Activated effector memory CD4-positive, alpha-beta T cell treated with anti-CD3 and anti-CD28 coated beads, Interleukin-2, amount 50 U/mL, for 16 hours (primary cell): ENCODE data around the gene TTYH3.
A peak's percentile ranks its signal among the peaks of the same experiment; 100 is the strongest.
"Not testable (repeated sequence)": the region's sequence is repeated elsewhere in the genome, so short reads cannot be mapped to it uniquely, and the experiment has no call there.

Source experiments
- DNase-seq: peaks from one replicate; pipeline ENCODE4 v3.0.0-alpha.2; 2020

The TTYH3 gene

GRCh38 chr7:2666588-2667250, 34.9 kb downstream of the TTYH3 start:
- DNase-seq: no peak

DNA sequence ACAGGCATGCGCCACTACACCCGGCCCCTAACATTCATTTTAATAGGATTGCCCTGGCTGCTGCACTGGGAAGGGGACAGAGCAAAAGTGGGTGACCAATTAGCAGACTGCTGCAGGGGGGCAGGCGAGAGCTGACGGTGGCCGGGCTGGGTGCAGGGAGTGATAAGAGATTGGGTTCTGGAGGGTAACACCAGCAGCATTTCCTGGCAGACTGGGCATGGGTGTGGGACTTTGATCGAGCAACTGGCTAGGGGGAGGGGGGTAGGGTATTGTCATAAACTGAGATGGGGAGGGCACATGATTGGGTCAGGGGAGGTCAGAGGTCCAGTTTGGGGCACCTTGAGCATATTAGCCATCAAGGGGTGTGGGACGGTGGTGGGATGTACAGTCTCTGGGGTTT, 36.1 kb downstream of the TTYH3 start:
- DNase-seq: no peak

DNA sequence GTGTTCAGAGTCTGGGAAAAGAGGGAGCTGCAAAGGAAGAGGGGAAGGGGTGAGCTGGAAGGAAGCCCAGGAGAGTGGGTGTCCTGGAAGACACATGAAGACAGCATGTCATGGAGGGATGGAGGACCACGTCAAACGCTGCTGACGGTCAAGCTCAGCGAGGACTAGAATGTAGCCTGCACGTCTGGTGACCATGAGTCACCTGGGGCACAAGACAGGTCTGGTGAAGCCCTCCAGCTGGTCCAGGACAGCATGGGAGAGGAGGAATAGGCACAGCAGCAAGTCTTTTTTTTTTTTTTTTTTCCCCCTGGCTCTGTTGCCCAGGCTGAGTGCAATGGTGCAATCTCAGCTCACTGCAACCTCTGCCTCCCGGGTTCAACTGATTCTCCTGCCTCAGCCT, 36.6 kb downstream of the TTYH3 start:
- no peak for DNase-seq

DNA sequence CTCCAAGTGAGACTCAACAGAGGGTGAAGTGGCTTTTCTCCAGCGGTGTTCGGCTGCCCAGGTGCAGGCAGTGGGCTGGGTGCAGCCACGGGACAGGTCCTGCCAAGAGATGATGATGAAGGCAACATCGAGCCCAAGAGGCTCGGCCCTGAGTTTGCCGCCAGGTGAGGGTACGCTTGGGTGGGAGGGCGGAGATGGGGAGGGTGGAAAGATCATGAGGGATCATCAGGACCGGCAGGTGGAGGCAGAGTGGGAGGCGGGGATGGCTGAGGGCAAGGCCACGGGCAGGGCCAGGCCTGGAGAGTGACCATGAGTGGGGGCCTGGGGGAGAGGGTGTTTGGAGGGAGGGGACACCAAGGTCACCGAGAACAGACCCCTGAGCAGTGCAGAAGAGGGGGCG, 38.4 kb downstream of the TTYH3 start:
- no peak for DNase-seq

DNA sequence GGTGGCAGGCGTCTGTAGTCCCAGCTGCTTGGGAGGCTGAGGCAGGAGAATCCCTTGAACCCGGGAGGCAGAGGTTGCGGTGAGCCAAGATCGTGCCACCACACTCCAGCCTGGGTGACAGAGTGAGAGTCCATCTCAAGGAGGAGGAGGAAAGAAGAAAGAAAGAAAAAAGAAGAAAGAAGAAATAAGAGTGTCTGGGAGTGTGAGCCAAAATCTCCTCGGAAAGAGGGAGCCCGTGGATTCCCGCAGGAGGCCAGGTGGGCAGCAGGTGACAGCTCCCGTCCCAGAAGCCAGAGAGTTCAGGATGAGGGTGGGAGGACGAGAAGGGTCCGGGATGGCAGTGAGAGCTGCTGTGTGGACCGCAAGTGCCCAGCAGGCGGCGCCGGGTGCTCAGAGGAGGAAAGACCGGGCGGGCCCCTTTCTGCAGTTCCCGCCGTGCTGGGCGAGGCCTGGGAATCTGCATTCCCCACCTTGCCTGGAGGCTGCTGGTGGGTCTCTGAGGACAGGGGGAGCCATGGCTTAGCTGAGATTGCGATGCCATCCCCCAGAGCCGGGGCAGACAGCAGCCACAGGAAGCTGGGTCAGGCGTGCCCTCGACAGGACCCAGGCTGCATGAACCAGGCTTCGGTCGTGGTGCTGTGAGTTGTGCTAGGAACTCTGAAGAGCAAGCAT, 39.1 kb downstream of the TTYH3 start:
- DNase-seq: peak; percentile 87

GRCh38 chr7:2673214-2673613, 41.4 kb downstream of the TTYH3 start:
- DNase-seq: not testable (repeated sequence)

DNA sequence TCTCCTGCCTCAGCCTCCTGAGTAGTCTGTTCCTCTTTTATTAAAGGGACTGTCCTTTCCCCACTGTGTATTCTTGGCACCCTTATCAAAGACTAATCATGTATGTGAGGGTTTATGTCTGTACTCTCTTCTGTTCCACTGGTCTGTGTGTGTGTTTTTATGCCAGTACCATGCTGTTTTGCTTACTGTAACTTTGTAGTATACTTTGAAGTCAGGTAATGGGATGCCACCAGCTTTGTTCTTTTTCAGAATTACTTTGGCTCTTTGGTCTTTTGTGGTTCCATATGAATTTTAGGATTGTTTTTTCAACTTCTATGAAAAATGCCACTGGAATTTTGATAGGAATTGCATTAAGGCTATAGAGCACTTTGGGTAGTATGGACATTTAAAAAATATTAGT, 42.1 kb downstream of the TTYH3 start:
- no peak for DNase-seq

- DNase-seq: no peak
Observed at GRCh38 chr7:2675256-2675764, 43.5 kb downstream of the TTYH3 start.

- DNase-seq: not testable (repeated sequence)
Observed at GRCh38 chr7:2676576-2676975, 44.8 kb downstream of the TTYH3 start.

DNA sequence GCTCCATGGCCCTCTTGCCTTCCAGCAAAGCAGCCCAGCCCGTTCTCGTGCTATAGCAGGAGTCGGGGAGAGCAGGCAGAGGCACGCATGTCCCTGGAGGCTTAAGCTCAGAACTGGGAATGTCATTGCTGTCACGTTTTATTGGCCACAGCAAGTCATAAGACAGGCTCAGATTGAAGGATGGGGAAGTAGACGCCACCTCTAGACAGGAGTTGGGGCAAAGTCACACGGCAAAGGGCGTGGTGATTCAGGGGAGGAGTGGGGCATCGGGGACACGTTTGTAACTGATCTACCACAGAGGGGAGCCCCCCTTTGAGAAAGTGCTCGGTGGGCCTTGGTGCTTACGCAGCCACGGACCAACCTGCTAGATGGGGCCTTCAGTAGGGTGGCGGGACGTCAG, 46.7 kb downstream of the TTYH3 start:
- DNase-seq: not testable (repeated sequence)

GRCh38 chr7:2679135-2680127, 47.6 kb downstream of the TTYH3 start:
- not testable (repeated sequence) for DNase-seq

DNA sequence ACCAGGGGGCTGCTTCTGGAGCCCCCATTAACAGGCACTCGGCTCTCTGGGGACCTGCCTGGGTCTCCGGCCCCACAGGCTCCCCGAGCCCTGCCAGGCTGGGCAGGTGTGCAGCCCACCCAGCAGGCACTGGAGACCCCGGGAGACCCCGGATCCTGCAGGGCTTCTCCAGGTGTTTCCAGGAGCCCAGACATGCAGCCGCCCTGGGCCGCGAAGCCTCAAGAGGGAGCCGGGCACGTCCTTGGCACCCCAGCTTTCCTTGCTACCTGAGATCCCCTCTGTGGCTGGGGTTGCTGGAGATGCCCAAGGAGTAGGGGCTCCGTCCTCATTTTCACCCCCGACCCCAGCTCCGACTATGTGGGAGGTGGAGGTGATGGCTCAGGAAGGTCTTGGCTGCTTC, 48.5 kb downstream of the TTYH3 start:
- DNase-seq: no peak

DNA sequence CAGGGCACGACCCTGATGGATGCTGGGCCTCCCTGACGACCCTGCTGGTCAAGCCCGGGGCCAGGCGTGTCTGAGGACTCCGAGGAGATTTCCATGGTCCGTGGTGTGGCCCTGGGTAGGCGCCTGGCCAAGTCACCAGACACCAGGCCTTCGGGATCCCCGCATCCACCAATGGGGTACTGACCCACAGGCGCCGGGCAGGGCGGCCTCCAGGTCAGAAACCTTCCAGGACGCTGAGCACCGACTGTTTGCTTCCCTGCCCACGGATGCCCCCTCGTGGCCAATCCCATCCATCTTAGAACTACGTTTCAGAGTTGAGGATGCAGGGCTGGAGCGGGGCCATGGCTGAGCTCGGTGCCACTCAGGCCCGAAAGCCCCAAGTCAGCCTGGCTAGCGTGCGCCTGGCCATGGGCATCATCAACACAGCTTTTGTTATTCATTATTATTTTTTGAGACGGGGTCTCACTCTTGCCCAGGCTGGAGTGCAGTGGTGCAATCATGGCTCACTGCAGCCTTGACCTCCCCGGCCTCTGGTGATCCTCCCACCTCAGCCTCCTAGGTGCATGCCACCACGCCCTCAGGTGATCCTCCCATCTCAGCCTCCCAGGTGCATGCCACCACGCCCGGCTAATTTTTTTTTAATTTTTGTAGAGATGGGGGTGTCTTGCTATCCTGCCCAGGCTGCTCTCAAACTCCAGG, 49.2 kb downstream of the TTYH3 start:
- DNase-seq: peak; percentile 80

- DNase-seq: no peak
Observed at GRCh38 chr7:2681929-2682799, 50.4 kb downstream of the TTYH3 start.

DNA sequence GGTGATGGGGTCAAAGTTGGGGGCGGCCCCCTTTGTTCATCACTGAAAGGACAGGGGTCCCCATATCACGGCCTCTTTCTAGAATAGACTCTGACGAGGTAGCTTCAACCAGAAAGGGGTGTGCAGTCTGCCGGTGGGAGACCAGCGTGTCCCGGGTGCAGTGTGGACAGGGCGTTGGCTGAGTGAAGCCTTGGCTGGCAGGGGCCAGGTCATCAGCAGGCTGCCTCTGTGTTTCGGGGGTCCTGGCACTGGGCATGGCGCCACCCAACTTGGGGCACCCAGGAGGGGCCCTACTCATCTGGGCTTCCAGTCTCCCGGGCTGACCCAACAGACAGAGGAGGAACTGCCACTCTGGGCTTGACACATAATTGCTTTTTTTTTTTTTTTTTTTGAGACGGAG, 52.7 kb downstream of the TTYH3 start:
- no peak for DNase-seq

- no peak for DNase-seq
Observed at GRCh38 chr7:2686101-2686500, 54.3 kb downstream of the TTYH3 start.

- no peak for DNase-seq
Observed at GRCh38 chr7:2687338-2687869, 55.6 kb downstream of the TTYH3 start.

DNA sequence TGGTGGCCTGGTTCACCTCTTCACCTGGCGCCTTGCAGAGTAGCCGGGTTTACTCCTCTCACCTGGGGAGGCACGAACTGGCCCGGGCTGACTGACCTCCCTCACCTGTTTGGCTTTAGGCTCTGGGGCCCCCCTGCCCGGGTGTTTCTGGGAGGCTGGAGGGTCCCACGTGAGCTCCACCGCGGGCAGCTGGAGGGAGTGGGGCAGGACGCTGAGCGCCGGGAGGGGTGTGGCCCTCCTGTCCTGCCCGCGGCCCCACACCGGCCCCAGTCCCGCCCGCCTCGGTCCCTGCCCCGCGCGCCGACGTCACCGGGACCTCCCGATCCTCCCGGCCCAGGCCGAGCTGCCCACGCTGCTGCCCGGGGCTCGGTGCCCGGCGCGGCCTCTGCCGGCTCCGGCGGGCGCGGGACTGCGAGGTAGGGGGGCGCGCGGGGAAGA, 56.1 kb downstream of the TTYH3 start, which contains the start of gene AMZ1:
TSS of gene AMZ1 (plus strand) at position 322 of the 438 bp plus-strand sequence. CDS start 12,250 bp downstream, outside the sequence.
- no peak for DNase-seq

- no peak for DNase-seq
Observed at GRCh38 chr7:2688409-2689342, 56.9 kb downstream of the TTYH3 start.

DNA sequence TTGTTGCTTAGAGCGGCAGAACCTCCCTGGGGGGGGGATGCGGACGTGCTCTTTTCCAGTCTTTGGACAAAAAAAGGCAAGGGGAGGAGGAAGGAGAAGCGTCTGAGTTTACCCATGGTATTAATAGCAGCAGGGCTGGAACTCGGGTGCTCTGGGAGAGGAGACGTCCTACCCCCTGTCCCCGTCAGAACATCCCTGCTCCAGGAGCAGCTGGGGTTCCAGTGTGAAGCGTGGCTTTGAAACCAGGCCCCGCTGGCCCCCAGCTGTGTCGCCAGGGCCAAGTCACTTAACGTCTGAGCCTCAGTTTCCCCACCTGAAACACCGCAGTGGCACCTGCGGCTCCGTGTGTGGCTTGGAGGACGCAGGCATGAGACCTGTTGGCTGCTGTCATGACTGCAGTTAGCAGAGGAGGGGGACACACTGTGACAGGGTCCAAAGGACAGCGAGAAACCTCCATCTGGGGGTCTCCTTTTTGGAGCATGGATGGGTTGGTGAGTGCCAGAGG, 57.6 kb downstream of the TTYH3 start:
- no peak for DNase-seq
